Activated CD8-positive, alpha-beta T cell treated with anti-CD3 and anti-CD28 coated beads for 36 hours (primary cell): ENCODE measurements around the gene MRPL12. TPM values are rescaled to one million over a fixed set of nuclear protein-coding genes. Genes with fewer than 3 reads are reported as not detected.

Source experiments
- ATAC-seq: fragments of 200-7000 bp; cut with Tn5 transposase; one replicate; pipeline ENCODE4 v1.10.0; 2021; ENCODE audit warnings: mild to moderate bottlenecking, moderate library complexity
- CTCF ChIA-PET: fragments of 350-600 bp; sonication (Branson Sonifier 250); formaldehyde crosslinking; loops from one replicate; lab custom pipeline; 2021; ENCODE audit warnings: antibody characterized with exemption; lab: Charles Lee
- POLR2A ChIA-PET: fragments of 350-600 bp; sonication (Branson Sonifier 250); formaldehyde crosslinking; loops from one replicate; lab custom pipeline; 2021; ENCODE audit warnings: antibody characterized with exemption; lab: Charles Lee
- DNase-seq: peaks from one replicate; pipeline ENCODE4 v3.0.0-alpha.2; 2020
- H3K27ac Mint-ChIP-seq: one replicate; pipeline ENCODE4 v1.8.0; 2021; ENCODE audit warnings: mild to moderate bottlenecking, mixed read lengths
- H3K27me3 Mint-ChIP-seq: one replicate; pipeline ENCODE4 v1.8.0; 2021; ENCODE audit warnings: mixed read lengths
- H3K36me3 Mint-ChIP-seq: one replicate; pipeline ENCODE4 v1.8.0; 2021; ENCODE audit warnings: low read depth, mixed read lengths
- H3K4me1 Mint-ChIP-seq: one replicate; pipeline ENCODE4 v1.8.0; 2021; ENCODE audit warnings: low read depth, mixed read lengths
- H3K4me3 Mint-ChIP-seq: one replicate; pipeline ENCODE4 v1.8.0; 2021; ENCODE audit warnings: mild to moderate bottlenecking, moderate library complexity, mixed read lengths
- H3K9me3 Mint-ChIP-seq: one replicate; pipeline ENCODE4 v1.8.0; 2021; ENCODE audit warnings: mixed read lengths
- CTCF ChIP-seq: fragments of 200-600 bp; IDR thresholded peaks from one replicate; pipeline ENCODE4 v1.8.0; 2022; ENCODE audit warnings: antibody characterized with exemption, mild to moderate bottlenecking
- intact Hi-C: fragments of 100-400 bp; cut with micrococcal nuclease; formaldehyde crosslinking; loops from one replicate; pipeline ENCODE4 v1.10.0; 2022
- total RNA-seq, 2 experiments: library from RNA; stranded (reverse); gene quantifications; one replicate each; pipeline ENCODE4 v1.2.3, GENCODE V29; 2021

MRPL12 gene
- total RNA-seq = 100 to 1,000 TPM; 149 to 152 TPM

GRCh38 chr17:81702934-81703746 is at the start of gene MRPL12:
MRPL12 (plus strand) TSS chr17:81703367; CDS start chr17:81703502, 135 bp downstream.
- ATAC-seq (peak; percentile 88), DNase-seq (peak; percentile 94)
- Mint-ChIP-seq H3K9me3 (no peaks in the 10 kb centered on the region), H3K27ac (peak within 1 kb of the TSS; percentile 96), H3K4me3 (peak within 1 kb of the TSS; percentile 94), H3K27me3 (no peaks in the 10 kb centered on the region), H3K4me1 (peaks cover 24% of the 10 kb centered on the region), H3K36me3 (peaks cover 56% of the 10 kb centered on the region)
- ChIA-PET POLR2A (interaction anchor here (0.6 to 4.9 kb wide), 21 partner anchors 8 to 464 kb away, joined by 3 to 73 read pairs (median 4); partner anchors contain the start of genes ARL16, FAAP100, HGS and MAFG), CTCF (interaction anchor here (1.1 to 2.5 kb wide), 6 partner anchors 18 to 167 kb away, joined by 3 to 10 read pairs (median 4); partner anchors contain the start of genes ARL16 and HGS)
- intact Hi-C loops = no loop called here
- TF ChIP-seq CTCF = no peak

DNA sequence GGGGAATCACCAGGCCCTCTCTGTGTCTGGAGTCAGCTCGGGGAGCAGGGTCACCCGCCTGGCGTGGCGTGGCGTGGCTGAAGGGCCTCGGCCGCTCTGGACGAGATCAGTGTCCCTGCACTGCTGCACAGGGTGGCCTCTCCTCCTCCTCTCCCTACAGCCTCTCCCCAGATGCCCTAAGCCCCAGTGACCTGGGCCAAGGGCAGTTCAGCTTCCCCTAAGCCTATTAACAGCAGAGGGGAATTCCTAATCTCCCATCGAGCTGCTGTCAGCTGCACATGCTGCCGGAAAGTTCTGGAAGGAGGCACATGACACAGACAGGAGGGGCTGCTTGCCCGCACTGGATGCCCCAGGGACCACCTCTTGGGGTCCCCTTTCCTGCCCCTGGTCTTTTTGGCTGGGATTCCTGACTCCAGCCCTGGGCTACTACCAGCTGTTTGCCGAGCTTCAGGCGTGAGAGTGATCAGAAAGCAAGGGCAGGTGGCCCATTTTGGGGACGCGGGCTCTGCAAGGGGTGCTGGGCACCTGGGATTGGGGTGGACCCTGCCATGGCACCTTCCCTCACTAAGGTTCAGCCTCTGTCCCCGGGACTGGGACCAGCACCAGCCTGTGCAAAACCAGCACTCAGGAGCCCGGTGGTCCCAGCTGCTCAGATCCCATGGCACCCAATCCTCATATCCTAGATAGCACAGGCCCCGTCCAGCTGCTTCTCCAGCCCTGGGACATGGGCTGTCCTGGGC is 47.6 kb upstream of the MRPL12 start:
- ChIA-PET CTCF (no interaction called here), POLR2A (interaction anchor here (0.7 to 1.7 kb wide), 4 partner anchors 10 to 237 kb away, joined by 3 to 6 read pairs (median 4); partner anchors contain the start of gene MRPL12)
- TF ChIP-seq CTCF = no peak
- Mint-ChIP-seq H3K36me3 (no peaks in the 10 kb centered on the region), H3K27me3 (peaks cover 2% of the 10 kb centered on the region), H3K4me1 (peaks cover 16% of the 10 kb centered on the region), H3K4me3 (no peak overlapping the region), H3K9me3 (no peaks in the 10 kb centered on the region), H3K27ac (no peak overlapping the region)
- intact Hi-C loops = no loop called here
- DNase-seq (no peak), ATAC-seq (no peak)

- no peak for DNase-seq
- no peak for TF ChIP-seq CTCF
- no peak within 1 kb of the TSS for H3K4me3 Mint-ChIP-seq
- ChIA-PET CTCF (interaction anchor here (0.6 to 1.1 kb wide), 2 partner anchors 19 to 55 kb away, joined by 3 read pairs; no protein-coding TSS in a partner anchor), POLR2A (interaction anchor here (0.6 to 1.4 kb wide), 6 partner anchors 9 to 236 kb away, joined by 3 to 6 read pairs (median 4); partner anchors contain the start of gene MRPL12)
- peaks cover 2% of the 10 kb centered on the region for H3K27me3 Mint-ChIP-seq
- H3K27ac Mint-ChIP-seq = no peak within 1 kb of the TSS
- H3K36me3 Mint-ChIP-seq = no peaks in the 10 kb centered on the region
- peaks cover 16% of the 10 kb centered on the region for H3K4me1 Mint-ChIP-seq
- no peaks in the 10 kb centered on the region for H3K9me3 Mint-ChIP-seq
- intact Hi-C loops = no loop called here
- no peak for ATAC-seq
Measured at GRCh38 chr17:81656118-81656743, 46.9 kb upstream of the MRPL12 start, which contains the start of gene PDE6G. PDE6G (minus strand) TSS chr17:81656542; CDS start chr17:81653305, 3,237 bp downstream.

- POLR2A ChIA-PET = interaction anchor here (0.6 to 1.4 kb wide), 4 partner anchors 9 to 47 kb away, joined by 3 to 6 read pairs (median 4); partner anchors contain the start of gene MRPL12
- no peak for DNase-seq
- H3K4me1 Mint-ChIP-seq = peaks cover 16% of the 10 kb centered on the region
Measured at GRCh38 chr17:81656835-81657234, 46.3 kb upstream of the MRPL12 start.

More at GRCh38 chr17:81656835-81657234, 46.3 kb upstream of the MRPL12 start:
- Mint-ChIP-seq H3K27ac (no peak overlapping the region), H3K4me3 (no peak overlapping the region), H3K27me3 (peaks cover under 1% of the 10 kb centered on the region), H3K9me3 (no peaks in the 10 kb centered on the region), H3K36me3 (no peaks in the 10 kb centered on the region)
- CTCF ChIA-PET = interaction anchor here (0.6 to 1.1 kb wide), 2 partner anchors 19 to 56 kb away, joined by 3 read pairs; no protein-coding TSS in a partner anchor
- no peak for TF ChIP-seq CTCF
- intact Hi-C loops = no loop called here
- ATAC-seq = no peak
